Lung microvascular endothelial cell (primary cell): ENCODE results near the gene SNAP47. TPM values are rescaled to one million over a fixed set of nuclear protein-coding genes. Genes with fewer than 3 reads are reported as not detected.
"Not testable (repeated sequence)": the region's sequence is repeated elsewhere in the genome, so short reads cannot be mapped to it uniquely, and the experiment has no call there.

ENCODE experiments used
- DNase-seq, 2 donors: peaks; one replicate each; pipeline versions ENCODE4 v3.0.0 to v3.0.0-alpha.2; 2010; ENCODE audit warnings: low read depth in 2 of 2
- total RNA-seq: library from RNA; depleted of rRNA; stranded (reverse); fragments of >200 nt; gene quantifications from 2 replicates; pipeline ENCODE4 v1.2.1, GENCODE V29; 2014

The SNAP47 gene
- total RNA-seq = 25.3 and 28.0 TPM in 2 replicates

- peak; percentile 93 to 94 for DNase-seq
Measured at GRCh38 chr1:227734856-227735538, at the start of gene SNAP47, which contains the start of gene JMJD4. TSS of gene SNAP47 (plus strand) at chr1:227735435. CDS start at chr1:227747737, 12,302 bp downstream. TSS of gene JMJD4 (minus strand) at chr1:227735302. CDS start at chr1:227735273, 29 bp downstream.

- DNase-seq = no peak
Measured at GRCh38 chr1:227685807-227686206, 49.4 kb upstream of the SNAP47 start.

GRCh38 chr1:227697321-227697864, 37.8 kb upstream of the SNAP47 start:
- DNase-seq = no peak

- not testable (repeated sequence) for DNase-seq
Measured at GRCh38 chr1:227701631-227702030, 33.6 kb upstream of the SNAP47 start.

GRCh38 chr1:227707846-227708245, 27.4 kb upstream of the SNAP47 start:
- DNase-seq = no peak

GRCh38 chr1:227709451-227709850, 25.8 kb upstream of the SNAP47 start:
- no peak for DNase-seq

- not testable (repeated sequence) for DNase-seq
Measured at GRCh38 chr1:227710474-227710873, 24.8 kb upstream of the SNAP47 start.

GRCh38 chr1:227712648-227713047, 22.6 kb upstream of the SNAP47 start:
- DNase-seq = no peak

- DNase-seq = no peak
Measured at GRCh38 chr1:227718932-227719331, 16.3 kb upstream of the SNAP47 start.

- no peak for DNase-seq
Measured at GRCh38 chr1:227723474-227723873, 11.8 kb upstream of the SNAP47 start.

- no peak for DNase-seq
Measured at GRCh38 chr1:227725046-227725445, 10.2 kb upstream of the SNAP47 start.

- no peak for DNase-seq
Measured at GRCh38 chr1:227726318-227726717, 8.9 kb upstream of the SNAP47 start.

GRCh38 chr1:227726924-227727599, 8.2 kb upstream of the SNAP47 start:
- DNase-seq = no peak

- peak; percentile 29 to 58 for DNase-seq
Measured at GRCh38 chr1:227728059-227728891, 7.0 kb upstream of the SNAP47 start.

GRCh38 chr1:227728892-227729143, 6.4 kb upstream of the SNAP47 start:
- no peak for DNase-seq

- no peak for DNase-seq
Measured at GRCh38 chr1:227729144-227729880, 5.9 kb upstream of the SNAP47 start.

GRCh38 chr1:227729881-227730629, 5.2 kb upstream of the SNAP47 start:
- peak; percentile 59 for DNase-seq

GRCh38 chr1:227730630-227731151, 4.5 kb upstream of the SNAP47 start:
- no peak for DNase-seq

GRCh38 chr1:227731241-227731677, 4.0 kb upstream of the SNAP47 start:
- no peak for DNase-seq
